DMS153 treated with DMSO at 0.1 percent for 48 hours (cell line): ENCODE results near the gene F13B.
"Not testable (repeated sequence)": the region's sequence is repeated elsewhere in the genome, so short reads cannot be mapped to it uniquely, and the experiment has no call there.

ENCODE experiments used
- DNase-seq: peaks from one replicate; lab custom pipeline; 2025; ENCODE audit not compliant: unreplicated experiment; lab: John Stamatoyannopoulos, UW

The F13B gene, protein sequence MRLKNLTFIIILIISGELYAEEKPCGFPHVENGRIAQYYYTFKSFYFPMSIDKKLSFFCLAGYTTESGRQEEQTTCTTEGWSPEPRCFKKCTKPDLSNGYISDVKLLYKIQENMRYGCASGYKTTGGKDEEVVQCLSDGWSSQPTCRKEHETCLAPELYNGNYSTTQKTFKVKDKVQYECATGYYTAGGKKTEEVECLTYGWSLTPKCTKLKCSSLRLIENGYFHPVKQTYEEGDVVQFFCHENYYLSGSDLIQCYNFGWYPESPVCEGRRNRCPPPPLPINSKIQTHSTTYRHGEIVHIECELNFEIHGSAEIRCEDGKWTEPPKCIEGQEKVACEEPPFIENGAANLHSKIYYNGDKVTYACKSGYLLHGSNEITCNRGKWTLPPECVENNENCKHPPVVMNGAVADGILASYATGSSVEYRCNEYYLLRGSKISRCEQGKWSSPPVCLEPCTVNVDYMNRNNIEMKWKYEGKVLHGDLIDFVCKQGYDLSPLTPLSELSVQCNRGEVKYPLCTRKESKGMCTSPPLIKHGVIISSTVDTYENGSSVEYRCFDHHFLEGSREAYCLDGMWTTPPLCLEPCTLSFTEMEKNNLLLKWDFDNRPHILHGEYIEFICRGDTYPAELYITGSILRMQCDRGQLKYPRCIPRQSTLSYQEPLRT

GRCh38 chr1:197066719-197067456 is at the start of gene F13B:
TSS of gene F13B (minus strand) at chr1:197067260. CDS start at chr1:197067223, 37 bp downstream.
- no peak for DNase-seq

- no peak for DNase-seq
These were observed 49.1 kb upstream of the F13B start for GRCh38 chr1:197116156-197116555.

DNA sequence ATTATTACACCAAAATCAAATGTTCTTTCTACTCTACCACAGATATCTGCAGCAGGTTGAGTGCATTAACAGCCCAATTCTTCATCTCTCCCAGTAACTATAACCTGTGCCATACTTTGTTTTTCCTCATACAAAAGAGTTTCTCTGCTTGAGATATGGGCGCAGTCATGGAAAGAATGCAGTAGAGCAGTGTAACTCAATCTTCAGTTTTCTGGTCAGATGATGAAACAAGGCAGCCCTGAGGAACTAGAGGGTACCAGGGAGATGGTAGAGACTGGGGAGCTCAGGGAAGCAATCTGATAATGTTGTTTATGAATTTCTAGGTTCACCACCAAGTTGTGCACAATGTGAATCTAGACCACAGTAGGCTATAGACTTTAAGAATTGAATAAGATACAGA is 39.8 kb upstream of the F13B start:
- DNase-seq, result no peak

DNA sequence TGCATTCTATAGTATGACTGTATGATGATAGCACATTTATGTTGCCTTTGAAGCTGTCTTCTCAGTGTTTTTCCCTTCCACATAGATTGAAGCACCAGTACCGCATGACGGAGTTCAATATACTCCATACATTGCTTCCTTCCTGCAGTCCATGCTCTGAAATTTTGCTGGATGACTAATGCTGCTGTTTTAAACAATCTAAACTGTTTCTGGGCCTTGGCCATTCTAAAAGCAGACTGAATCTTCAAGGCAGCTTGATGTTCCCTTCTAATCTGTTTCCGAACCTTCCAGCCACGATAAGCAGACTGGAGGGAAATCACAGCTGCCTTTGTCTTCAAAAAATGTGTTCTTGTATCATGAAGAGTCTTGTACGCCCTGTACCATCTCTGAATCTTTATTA is 36.2 kb upstream of the F13B start:
- no peak for DNase-seq

DNA sequence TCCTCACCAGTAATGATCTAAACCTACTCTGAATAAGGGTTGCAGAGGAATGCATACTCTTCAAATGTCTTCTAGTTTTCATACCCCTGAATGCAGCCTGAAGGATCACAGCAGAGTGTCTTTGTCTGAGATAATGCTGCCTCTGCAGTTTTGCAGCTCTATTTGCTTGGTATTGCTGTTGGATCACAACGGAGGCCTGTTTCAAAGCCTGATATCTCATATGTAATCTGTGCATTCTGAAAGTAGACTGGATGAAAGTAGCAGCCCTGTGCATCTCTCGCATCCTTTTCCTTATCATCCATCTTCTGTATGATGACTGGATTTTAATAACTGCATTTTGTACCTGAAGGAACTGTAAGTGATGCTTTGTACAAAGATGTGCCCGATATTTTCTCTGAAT is 34.9 kb upstream of the F13B start:
- no peak for DNase-seq

DNA sequence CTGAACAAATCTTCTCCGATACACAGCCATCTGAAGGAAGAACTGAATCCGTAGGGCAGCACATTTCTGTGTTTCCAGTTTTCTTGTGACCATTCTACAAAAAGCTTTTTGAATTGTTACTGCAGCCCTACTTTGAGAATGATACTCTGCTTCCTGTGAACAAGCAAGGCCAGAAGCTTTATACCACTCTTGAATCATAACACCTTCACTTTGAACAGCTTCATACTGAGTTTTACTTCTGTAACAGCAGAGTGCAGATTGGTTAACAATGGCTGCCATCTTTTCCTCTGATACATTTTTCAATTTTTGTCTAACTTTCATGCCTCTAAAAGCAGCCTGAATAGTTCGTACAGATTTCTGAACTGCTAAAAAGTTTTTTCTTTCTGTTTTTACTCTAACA is 33.6 kb upstream of the F13B start:
- DNase-seq, result no peak

GRCh38 chr1:197099444-197099843 is 32.4 kb upstream of the F13B start:
- DNase-seq, result no peak

- not testable (repeated sequence) for DNase-seq
These were observed 29.9 kb upstream of the F13B start for GRCh38 chr1:197096971-197097370.

- no peak for DNase-seq
These were observed 29.1 kb upstream of the F13B start for GRCh38 chr1:197096137-197096536.

DNA sequence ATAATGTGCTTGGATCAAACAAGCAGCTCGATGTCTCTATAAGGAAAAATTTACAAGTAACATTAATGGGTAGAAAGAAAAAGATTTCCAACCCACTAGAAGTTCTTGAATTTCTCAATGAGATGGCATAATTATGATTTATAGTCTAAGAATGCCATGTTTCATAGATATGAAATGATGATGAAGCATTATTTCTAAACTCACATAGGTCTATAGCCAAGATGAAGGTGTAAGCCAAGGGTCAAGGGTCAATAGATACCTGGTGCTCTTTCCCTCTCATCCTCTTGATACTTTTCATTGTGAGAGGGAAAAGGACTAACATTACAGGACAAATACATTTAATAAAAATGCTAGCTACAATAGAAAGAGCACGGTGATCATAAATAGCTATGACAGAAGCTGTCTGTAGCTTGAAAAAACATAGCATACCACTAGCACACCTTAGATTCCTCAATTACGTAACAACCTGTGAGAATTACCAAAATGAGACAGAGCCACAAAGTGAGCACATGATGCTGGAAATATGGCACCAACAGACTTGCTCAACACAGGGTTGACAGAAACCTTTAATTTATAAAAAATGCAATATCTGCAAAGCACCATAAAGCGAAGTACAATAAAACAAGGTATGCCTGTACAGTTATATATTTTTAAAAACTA is 26.3 kb upstream of the F13B start:
- DNase-seq, result no peak

- no peak for DNase-seq
These were observed 25.5 kb upstream of the F13B start for GRCh38 chr1:197092491-197093023.

DNA sequence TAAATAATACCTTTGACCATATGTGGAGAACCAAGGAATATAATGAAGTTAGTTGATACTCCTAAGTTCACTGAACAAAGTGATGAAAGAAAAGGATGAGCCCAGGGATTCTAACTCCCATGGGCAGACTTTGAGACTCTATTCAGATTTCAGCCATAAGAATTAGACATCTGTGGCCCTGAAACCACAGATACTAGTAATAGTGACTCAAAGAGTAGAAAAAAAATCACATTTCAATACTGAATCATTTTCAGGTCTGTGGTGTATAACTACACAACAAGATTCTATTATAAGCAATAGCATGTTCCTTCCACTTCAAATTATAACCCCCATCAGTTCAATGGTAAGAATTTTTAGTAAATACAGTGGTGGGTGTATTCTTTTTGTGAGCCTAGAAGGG is 16.4 kb upstream of the F13B start:
- no peak for DNase-seq

GRCh38 chr1:197081117-197081753 is 14.2 kb upstream of the F13B start:
- no peak for DNase-seq

DNA sequence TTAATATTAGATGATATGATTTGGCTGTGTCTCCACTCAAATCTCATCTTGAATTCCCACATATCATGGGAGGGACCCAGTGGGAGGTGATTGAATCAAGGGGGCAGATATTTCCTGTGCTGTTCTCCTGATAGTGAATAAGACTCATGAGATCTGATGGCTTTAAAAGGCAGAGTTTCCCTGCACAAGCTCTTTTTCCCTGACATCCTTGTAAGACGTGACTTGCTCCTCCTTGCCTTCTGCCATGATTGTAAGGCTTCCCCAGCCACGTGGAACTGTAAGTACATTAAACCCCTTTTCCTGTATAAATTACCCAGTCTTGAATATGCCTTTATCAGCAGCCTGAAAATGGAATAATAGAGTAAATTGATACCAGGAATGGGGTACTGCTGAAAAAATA is 13.3 kb upstream of the F13B start:
- no peak for DNase-seq

- no peak for DNase-seq
These were observed 9.5 kb upstream of the F13B start for GRCh38 chr1:197076585-197076984.

DNA sequence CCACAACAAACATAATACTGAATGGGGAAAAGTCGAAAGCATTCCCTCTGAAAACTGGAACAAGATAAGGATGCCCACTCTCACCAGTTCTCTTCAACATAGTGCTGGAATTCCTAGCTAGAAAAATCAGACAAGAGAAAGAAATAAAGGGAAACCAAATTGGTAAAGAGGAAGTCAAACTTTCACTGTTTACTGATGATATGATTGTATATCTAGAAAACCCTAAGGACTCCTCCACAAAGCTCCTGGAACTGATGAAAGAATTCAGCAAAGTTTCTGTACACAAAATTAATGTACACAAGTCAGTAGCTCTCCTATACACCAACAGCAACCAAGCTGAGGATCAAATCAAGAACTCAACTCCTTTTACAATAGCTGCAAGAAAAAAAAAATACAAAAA is 6.9 kb upstream of the F13B start:
- no peak for DNase-seq

GRCh38 chr1:197067457-197067818 is 378 bp upstream of the F13B start:
- DNase-seq, result no peak

GRCh38 chr1:197066277-197066676 is 783 bp downstream of the F13B start:
- no peak for DNase-seq

- no peak for DNase-seq
These were observed 1.5 kb downstream of the F13B start for GRCh38 chr1:197065559-197065958.

DNA sequence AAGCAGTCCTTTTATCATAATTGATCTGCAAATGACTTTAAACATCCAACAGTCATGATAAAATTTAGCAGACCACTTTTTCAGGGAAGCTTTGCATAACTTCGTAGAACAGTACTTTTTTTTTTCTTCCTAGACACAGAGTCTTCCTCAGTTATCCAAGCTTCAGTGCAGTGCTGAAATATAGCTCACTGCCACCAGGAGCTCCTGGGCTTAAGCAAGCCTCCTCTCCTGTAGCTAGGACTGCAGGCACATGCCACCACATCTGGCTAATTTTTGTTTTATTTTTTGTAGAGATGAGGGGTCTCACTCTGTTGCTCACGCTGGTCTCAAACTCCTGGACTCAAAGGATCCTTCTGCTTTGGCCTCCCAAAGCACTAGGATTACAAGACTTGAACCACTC is 3.8 kb downstream of the F13B start:
- DNase-seq, result no peak

DNA sequence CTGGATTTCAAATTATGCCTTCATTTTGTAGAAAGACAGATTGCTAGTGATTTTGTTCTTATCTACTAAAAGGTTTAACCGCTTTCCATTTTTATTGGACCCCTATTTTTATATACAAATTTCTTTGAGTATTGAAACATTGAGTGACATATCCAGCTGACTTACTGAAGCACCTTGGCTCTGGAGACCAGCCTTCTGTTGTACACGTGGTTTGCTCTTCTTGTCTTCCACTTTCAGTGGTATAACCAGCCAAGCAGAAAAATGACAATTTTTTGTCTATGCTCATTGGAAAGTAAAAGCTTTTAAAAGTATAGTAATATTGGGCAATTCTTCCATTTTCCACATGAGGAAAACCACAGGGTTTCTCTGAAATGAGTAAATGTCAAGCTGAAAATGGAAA is 4.4 kb downstream of the F13B start:
- no peak for DNase-seq
